Neural crest cell (in vitro differentiated cells): ENCODE measurements around the gene POU3F4. TPM values are rescaled to one million over a fixed set of nuclear protein-coding genes. Genes with fewer than 3 reads are reported as not detected.

ENCODE experiments used
- DNase-seq: peaks from one replicate; pipeline ENCODE4 v3.0.0; 2021; ENCODE audit warnings: low read depth, mixed read lengths, low spot score
- H3K27ac Mint-ChIP-seq: one replicate; pipeline ENCODE4 v1.8.0; 2021; ENCODE audit warnings: mild to moderate bottlenecking, mixed read lengths; ENCODE audit not compliant: unreplicated experiment
- H3K27me3 Mint-ChIP-seq: 2 replicates; pipeline ENCODE4 v1.8.0; 2021; ENCODE audit warnings: low read depth, mild to moderate bottlenecking, mixed read lengths
- H3K36me3 Mint-ChIP-seq: 2 replicates; pipeline ENCODE4 v1.8.0; 2021; ENCODE audit warnings: low read depth, mild to moderate bottlenecking, mixed read lengths
- H3K4me1 Mint-ChIP-seq: 2 replicates; pipeline ENCODE4 v1.8.0; 2021; ENCODE audit warnings: mixed read lengths
- H3K4me3 Mint-ChIP-seq: one replicate; pipeline ENCODE4 v1.8.0; 2021; ENCODE audit warnings: mild to moderate bottlenecking, mixed read lengths
- H3K9me3 Mint-ChIP-seq: 2 replicates; pipeline ENCODE4 v1.8.0; 2021; ENCODE audit warnings: mixed read lengths
- CTCF ChIP-seq: fragments of 200-600 bp; sonication (generic); conservative IDR thresholded peaks from 2 replicates; pipeline ENCODE4 v1.5.0; 2021; ENCODE audit warnings: antibody characterized with exemption, mild to moderate bottlenecking
- total RNA-seq: library from RNA; stranded (reverse); gene quantifications from 2 replicates; pipeline ENCODE4 v1.2.1, GENCODE V29; 2021

POU3F4 gene
- total RNA-seq, 1 donor from 2014 or later, result 13.8 TPM

GRCh38 chrX:83504721-83505479 lies 3.2 kb upstream of the POU3F4 start:
- H3K9me3 Mint-ChIP-seq, result no peaks in the 10 kb centered on the region
- peaks cover 61% of the 10 kb centered on the region for H3K4me1 Mint-ChIP-seq
- no peaks in the 10 kb centered on the region for H3K36me3 Mint-ChIP-seq
- H3K27ac Mint-ChIP-seq, result peak overlapping the region; percentile 43
- DNase-seq, result no peak
- peak overlapping the region; percentile 86 for H3K4me3 Mint-ChIP-seq
- H3K27me3 Mint-ChIP-seq, result peaks cover 99% of the 10 kb centered on the region
- TF ChIP-seq CTCF, result no peak

- Mint-ChIP-seq H3K9me3 (no peaks in the 10 kb centered on the region), H3K27ac (peak overlapping the region; percentile 78), H3K4me1 (peaks cover 38% of the 10 kb centered on the region), H3K27me3 (peaks cover 93% of the 10 kb centered on the region), H3K4me3 (peak overlapping the region; percentile 92), H3K36me3 (peaks cover 2% of the 10 kb centered on the region)
- no peak for DNase-seq
- no peak for TF ChIP-seq CTCF
These were observed 600 bp downstream of the POU3F4 start for GRCh38 chrX:83508526-83509253.

GRCh38 chrX:83509254-83509801 lies 1.2 kb downstream of the POU3F4 start:
- peaks cover 2% of the 10 kb centered on the region for H3K36me3 Mint-ChIP-seq
- H3K4me3 Mint-ChIP-seq, result peak overlapping the region; percentile 92
- H3K9me3 Mint-ChIP-seq, result no peaks in the 10 kb centered on the region
- TF ChIP-seq CTCF, result no peak
- no peak overlapping the region for H3K27ac Mint-ChIP-seq
- H3K4me1 Mint-ChIP-seq, result peaks cover 34% of the 10 kb centered on the region
- H3K27me3 Mint-ChIP-seq, result peaks cover 93% of the 10 kb centered on the region
- no peak for DNase-seq

- Mint-ChIP-seq H3K9me3 (peaks cover 3% of the 10 kb centered on the region), H3K27ac (peak overlapping the region; percentile 35), H3K4me1 (peaks cover 31% of the 10 kb centered on the region), H3K4me3 (peak overlapping the region; percentile 89), H3K36me3 (peaks cover 2% of the 10 kb centered on the region), H3K27me3 (peaks cover 90% of the 10 kb centered on the region)
- no peak for DNase-seq
- no peak for TF ChIP-seq CTCF
These were observed 2.5 kb downstream of the POU3F4 start for GRCh38 chrX:83510510-83511062.

- peaks cover 26% of the 10 kb centered on the region for H3K4me1 Mint-ChIP-seq
- no peak for DNase-seq
- H3K27me3 Mint-ChIP-seq, result peaks cover 84% of the 10 kb centered on the region
- peaks cover 2% of the 10 kb centered on the region for H3K36me3 Mint-ChIP-seq
- H3K27ac Mint-ChIP-seq, result no peak overlapping the region
- peak overlapping the region; percentile 89 for H3K4me3 Mint-ChIP-seq
- peaks cover 3% of the 10 kb centered on the region for H3K9me3 Mint-ChIP-seq
- TF ChIP-seq CTCF, result peak; percentile 17
These were observed 3.1 kb downstream of the POU3F4 start for GRCh38 chrX:83511208-83511607.
